ENCODE results near the gene CTRB2. TPM values are rescaled to one million over a fixed set of nuclear protein-coding genes. Genes with fewer than 3 reads are reported as not detected.
"Not testable (repeated sequence)": the region's sequence is repeated elsewhere in the genome, so short reads cannot be mapped to it uniquely, and the experiment has no call there.

The CTRB2 gene
- total RNA-seq, 1 donor from 2014 or later: not detected

DNA sequence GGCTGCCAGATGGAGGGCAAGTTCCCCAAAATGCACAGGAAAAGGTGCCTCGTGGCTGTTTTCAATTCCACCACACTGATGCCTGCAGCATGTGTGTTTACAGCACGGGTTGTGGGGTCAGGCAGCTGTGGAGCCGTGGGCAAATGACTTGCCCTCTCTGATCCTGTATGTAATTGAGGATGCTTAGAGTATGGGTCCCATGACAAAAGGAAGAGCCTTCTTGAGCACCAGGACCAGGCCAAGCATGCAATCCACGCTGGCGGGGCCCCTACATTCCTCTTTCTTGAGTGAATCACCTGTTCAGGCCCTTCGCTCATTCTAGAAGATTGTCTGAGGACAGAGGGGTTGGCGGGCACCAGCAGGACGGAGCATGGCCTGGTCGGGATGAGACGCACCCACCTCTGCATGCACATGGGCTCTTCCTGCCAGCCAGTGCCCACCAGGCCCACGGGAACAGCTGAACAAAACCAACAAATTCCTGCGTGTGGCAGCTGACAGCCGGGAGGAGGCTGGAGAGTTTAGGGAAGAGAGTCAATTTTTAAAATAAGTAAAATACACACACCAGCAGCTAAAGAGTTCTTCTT, 1.4 kb upstream of the CTRB2 start:
- no peak for TF ChIP-seq CTCF (conservative IDR thresholded peaks at IDR 0.05; ENCODE audit: low read depth, low read length)
- no peak overlapping the region for H3K4me3 ChIP-seq (ENCODE audit: low read depth, low read length)
- no peak for DNase-seq (ENCODE audit: low read depth)

GRCh38 chr16:75207831-75208230, 870 bp upstream of the CTRB2 start:
- H3K4me3 ChIP-seq (ENCODE audit: low read depth, low read length): no peak overlapping the region
- TF ChIP-seq CTCF (conservative IDR thresholded peaks at IDR 0.05; ENCODE audit: low read depth, low read length): no peak
- DNase-seq (ENCODE audit: low read depth): no peak

- not testable (repeated sequence) for H3K4me3 ChIP-seq (ENCODE audit: low read depth, low read length); DNase-seq (ENCODE audit: low read depth)
Measured at GRCh38 chr16:75205961-75206748, 806 bp downstream of the CTRB2 start.

GRCh38 chr16:75205438-75205837, 1.5 kb downstream of the CTRB2 start:
- H3K4me3 ChIP-seq (ENCODE audit: low read depth, low read length); DNase-seq (ENCODE audit: low read depth): not testable (repeated sequence)

- not testable (repeated sequence) for DNase-seq (ENCODE audit: low read depth); H3K4me3 ChIP-seq (ENCODE audit: low read depth, low read length)
Measured at GRCh38 chr16:75204905-75205304, 2.1 kb downstream of the CTRB2 start.

DNA sequence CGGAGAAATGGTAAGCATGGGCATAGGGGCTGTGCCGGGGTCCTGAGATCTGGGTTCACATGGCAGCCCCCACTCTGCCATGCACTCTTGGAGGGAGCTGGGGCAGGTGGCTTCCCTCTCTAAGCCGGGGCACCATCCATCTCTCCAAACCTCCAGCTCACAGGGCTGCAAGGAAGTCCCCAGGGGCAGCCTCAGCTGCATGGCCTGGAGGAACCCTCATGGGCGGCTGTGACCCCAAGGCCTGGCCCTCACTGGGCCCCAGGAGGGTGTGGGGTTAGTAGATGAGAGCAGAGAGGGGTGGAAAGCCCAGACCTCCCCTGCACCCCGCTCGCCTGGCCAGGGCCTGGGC, 2.6 kb downstream of the CTRB2 start:
- no peak for TF ChIP-seq CTCF (conservative IDR thresholded peaks at IDR 0.05; ENCODE audit: low read depth, low read length)
- H3K4me3 ChIP-seq (ENCODE audit: low read depth, low read length): no peak overlapping the region
- no peak for DNase-seq (ENCODE audit: low read depth)

DNA sequence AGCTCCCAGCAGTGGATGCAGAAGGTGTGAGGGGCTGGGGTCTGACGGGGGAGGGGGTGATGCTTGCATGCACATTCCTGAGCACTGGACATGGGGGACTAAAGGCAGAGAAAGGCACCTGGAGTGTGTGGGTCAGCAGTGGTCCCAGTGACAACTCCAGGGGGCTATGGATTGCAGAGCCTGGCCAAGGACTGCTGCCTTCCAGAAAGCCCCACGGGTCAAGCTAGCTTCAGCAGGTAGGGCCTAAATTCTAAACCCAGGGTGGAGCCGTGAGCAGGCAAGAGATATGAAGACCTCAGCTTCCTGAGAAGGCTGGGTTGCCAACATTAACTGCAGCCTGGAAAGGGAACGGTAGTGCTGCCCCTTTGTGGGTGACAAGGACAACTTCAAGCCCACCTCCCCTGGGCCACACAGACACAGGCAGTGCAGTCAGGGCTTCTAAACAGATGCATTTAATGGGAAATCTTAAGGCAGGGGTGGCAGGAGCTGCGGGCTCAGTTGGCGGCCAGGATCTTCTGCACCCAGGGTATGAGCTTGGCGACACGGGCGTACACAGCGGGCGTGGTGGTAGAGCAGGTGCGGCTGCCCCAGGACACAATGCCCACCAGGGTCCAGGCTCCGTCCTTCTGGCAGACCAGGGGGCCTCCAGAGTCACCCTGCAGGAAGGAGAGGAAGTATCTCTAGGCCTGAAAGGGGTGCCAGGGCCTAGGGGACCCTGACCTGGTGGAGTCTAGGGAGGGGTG, 3.1 kb downstream of the CTRB2 start:
- no peak for TF ChIP-seq CTCF (conservative IDR thresholded peaks at IDR 0.05; ENCODE audit: low read depth, low read length)
- no peak for DNase-seq (ENCODE audit: low read depth)
- no peak overlapping the region for H3K4me3 ChIP-seq (ENCODE audit: low read depth, low read length)

DNA sequence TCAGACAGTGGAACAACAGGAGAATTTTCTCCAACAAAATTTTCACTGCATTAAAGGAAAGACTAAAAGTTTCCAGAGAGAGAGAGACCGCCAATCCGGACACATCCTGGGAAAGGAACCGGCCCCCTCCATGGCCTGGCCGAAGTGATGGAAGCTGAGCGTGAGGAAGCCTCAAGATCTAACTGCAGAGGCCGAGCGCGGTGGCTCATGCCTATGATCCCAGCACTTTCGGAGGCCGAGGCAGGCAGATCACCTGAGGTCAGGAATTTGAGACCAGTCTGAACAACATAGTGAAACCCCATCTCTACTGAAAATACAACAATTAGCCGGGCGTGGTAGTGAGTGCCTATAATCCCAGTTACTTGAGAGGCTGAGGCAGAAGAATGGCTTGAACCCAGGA, 3.9 kb downstream of the CTRB2 start:
- no peak for DNase-seq (ENCODE audit: low read depth)
- no peak overlapping the region for H3K4me3 ChIP-seq (ENCODE audit: low read depth, low read length)
- no peak for TF ChIP-seq CTCF (conservative IDR thresholded peaks at IDR 0.05; ENCODE audit: low read depth, low read length)

All from epithelial cell of proximal tubule (primary cell).